ENCODE measurements around the gene REP15.
A peak's percentile ranks its signal among the peaks of the same experiment; 100 is the strongest.
"Not testable (repeated sequence)": the region's sequence is repeated elsewhere in the genome, so short reads cannot be mapped to it uniquely, and the experiment has no call there.

REP15 gene

DNA sequence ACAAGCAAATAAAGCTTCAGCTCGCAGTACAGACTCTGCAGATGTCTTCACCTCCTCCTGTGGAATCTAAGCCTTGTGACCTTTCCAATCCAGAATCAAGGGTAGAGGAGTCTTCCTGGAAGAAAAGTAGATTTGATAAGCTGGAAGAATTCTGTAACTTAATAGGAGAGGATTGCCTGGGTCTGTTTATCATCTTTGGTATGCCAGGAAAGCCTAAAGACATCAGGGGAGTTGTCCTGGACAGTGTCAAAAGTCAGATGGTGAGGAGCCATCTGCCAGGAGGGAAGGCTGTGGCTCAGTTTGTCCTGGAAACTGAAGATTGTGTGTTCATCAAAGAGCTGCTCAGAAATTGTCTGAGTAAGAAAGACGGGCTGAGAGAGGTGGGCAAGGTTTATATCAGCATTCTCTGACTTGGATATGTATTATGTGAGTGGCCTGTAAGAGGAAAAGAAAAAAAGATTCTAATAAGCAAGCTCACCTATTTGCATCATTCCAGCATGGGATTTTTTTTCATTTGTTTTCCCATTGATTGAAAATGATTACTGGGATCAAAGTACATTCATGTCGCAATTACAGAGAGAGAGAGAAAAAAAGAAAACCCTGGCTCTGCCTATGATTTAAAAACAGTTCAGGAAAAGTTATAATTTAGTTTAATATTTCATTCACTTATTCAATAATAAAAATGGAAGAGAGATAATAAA is 767 bp downstream of the REP15 start:
- DNase-seq (ENCODE audit: low spot score): no peak

DNA sequence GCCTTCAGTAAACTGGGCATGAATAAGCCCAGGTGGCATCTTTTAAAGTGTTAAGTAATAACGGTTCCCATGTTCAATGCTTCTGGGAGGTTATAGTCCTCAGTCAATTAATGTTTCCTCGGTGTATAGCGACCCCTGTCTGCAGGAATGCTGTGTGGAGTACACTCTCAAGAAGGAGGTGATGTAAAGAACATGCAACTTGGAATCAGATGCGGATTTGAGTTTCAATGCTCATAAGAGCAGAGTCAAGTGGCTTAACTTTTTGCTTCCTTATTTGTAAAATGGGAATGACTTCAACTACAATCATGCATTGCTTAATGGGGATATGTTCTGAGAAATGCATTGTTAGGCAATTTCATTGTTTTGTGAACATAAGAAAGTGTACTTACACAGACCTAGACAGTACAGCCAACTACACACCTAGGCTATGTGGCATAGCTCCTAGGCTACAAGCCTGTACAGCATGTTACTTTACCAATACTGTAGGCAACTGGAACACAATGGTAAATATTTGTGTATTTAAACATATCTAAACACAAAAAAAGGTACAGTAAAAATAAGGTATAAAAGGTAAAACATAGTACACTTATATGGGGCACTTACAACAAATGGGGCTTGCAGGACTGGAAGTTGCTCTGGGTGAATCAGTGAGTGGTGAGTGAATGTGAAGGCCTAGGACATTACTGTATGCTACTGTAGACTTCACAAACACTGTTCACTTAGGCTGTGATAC is 7.6 kb downstream of the REP15 start:
- DNase-seq (ENCODE audit: low spot score): peak; percentile 76

DNA sequence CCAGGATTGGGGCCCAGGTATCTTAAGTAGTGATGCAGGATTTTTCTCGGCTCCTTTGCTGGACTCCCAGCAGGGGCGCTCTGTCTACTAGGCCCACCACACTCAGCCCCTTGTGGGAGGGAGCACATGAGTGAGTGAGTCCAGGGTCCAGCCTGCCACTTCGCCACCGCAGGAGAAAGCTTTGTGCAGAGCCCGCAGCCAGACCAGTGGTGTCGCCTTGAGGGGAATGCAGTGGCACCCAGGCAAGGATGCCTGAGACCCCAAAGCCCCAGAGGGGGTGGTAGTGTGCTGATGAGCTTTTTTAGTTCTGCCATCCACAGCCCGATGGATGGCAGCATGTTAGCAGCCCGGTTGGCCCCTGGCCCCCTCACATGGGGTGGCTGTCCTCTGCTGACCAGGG is 9.0 kb downstream of the REP15 start:
- DNase-seq (ENCODE audit: low spot score): no peak

DNA sequence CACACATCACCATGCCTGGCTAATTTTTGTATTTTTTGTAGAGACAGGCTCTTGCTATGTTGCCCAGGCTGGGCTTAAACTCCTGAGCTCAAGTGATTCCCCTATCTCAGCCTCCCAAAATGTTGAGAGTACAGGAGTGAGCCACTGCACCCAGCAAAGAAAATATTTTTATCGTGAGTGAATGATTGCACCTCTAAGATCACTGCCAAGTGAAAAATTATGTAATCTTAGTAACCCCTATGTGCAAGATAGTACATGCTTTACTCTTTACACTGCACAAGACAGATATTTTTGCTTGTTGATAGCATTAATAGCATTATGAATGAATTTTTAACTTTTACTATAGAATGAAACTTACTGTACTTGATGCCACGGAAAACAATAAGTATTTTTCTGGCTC is 11.0 kb downstream of the REP15 start:
- no peak for DNase-seq (ENCODE audit: low spot score)

DNA sequence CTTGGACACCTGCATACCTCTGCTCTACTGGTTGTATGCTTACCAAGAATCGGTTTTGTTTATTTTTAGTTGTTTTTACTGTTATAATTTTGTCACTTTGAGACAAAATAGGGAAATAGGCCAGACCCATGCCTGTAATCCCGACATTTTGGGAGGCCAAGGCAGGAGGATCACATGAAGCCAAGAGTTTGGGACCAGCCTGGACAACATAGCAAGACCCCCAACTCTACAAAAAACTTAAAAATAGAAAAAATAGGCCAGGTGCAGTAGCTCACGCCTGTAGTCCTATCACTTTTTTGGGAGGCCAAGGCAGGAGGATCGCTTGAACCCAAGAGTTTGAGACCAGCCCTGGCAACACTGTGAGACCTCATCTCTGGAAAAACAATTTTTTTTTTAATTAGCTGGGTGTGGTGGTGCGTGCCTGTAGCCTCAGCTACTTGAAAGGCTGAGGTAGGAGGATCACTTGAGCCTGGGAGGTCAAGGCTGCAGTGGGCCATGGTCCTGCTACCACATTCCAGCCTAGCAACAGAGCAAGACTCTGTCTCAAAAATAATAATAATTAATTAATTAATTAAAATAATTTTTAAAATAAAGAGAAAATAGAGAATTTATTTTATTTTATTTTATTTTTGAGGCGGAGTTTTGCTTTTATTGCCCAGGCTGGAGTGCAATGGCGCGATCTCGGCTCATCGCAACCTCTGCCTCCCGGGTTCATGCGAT is 13.1 kb downstream of the REP15 start:
- no peak for DNase-seq (ENCODE audit: low spot score)

DNA sequence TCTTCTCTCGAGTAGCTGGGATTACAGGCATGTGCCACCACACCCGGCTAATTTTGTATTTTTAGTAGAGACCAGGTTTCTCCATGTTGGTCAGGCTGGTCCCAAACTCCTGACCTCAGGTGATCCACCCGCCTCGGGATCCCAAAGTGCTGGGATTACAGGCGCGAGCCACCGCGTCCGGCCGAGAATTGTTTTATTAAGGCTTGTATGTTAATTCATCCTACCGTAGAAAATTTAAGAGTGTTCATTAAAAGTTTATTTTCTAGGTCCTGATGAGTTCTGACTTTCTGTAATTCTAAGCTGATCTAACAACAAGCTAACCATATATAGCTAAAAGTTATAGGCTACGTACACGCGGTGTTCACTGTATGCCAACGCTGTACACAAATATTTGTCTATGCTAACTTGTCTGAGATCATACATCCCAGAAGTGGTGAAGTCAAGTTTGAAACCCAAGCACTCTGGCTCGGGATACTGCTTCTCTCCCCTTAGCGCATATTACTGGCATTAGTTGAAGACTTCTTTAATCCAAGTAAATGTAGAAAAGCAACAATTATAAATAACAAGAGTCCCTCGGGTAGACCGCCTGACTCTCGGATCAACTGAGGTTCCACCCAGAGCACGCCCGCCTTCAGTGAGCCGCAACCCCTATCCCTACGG is 13.8 kb downstream of the REP15 start:
- DNase-seq (ENCODE audit: low spot score): peak; percentile 26

DNA sequence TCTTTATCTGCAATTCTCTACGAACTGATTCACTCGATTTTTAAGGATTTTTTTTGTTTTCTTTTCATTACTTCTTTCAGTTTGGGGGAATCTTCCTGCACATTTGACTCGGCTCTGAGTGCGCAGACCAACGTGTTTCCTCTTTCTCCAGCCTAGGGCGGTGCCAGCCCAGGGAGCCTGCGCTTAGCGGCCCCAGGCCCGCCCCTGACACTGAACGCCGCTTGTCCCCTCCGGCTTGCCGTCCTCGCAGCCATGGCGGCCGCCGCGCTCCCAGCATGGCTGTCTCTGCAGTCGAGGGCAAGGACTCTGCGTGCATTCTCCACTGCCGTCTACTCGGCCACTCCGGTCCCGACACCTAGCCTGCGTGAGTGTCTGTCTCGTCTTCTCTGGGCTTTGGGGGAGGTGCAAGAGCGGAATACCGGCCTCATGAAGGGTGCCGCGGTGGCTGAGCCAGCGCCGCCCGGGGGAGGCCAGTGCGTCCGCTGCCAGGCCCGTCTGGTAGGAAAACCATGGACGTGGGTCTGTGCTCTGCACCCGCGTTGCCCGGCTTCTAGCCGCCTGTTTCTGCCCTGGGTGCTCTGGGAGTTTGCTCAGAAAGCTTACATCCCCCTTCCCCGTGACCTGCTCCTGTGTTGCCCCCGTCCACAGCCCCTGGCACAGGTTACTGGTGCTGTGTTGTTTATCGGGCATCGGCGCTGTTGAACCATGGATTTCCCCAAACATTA is 14.5 kb downstream of the REP15 start, which contains the start of gene MRPS35:
Gene MRPS35 (plus strand): TSS at position 241 of the 725 bp plus-strand sequence. CDS start 12 bp downstream, at position 253.
- DNase-seq (ENCODE audit: low spot score): peak; percentile 92

DNA sequence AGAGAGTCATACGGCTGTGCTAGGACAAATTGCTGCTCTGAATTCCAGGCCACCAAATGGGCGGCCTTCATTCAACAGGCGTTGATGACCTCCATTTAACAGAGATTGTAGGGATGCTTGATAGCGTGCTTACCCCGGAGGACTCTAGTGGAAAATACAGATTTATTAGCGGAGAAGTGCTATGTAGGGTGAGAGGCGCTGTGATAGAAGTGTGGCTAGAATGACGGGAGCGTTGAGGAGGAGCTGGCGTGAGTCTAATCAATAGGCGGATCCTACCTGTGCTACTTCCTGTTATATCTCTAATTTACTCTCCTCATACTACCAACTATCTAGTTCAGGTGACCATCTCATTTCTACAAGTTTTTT is 15.1 kb downstream of the REP15 start:
- no peak for DNase-seq (ENCODE audit: low spot score)

DNA sequence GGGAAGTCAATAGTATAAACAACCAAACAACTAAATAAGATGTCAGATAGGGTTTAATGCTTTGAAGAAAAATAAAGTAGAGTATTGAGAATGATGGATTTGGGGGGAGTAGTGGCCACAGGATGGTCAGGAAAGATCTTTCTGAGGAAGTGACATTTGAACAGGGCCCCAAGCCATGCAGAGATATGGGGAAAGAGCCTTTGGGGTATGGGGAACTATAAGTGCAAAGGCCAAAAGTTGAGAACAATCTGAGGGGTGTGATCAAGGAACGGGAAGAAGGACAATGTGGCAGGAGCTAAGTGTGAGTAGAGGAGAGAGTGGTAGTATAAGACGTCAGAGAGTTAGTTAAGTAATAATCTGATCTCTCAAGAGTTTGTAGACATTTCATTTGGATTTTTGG is 15.7 kb downstream of the REP15 start:
- DNase-seq (ENCODE audit: low spot score): no peak

DNA sequence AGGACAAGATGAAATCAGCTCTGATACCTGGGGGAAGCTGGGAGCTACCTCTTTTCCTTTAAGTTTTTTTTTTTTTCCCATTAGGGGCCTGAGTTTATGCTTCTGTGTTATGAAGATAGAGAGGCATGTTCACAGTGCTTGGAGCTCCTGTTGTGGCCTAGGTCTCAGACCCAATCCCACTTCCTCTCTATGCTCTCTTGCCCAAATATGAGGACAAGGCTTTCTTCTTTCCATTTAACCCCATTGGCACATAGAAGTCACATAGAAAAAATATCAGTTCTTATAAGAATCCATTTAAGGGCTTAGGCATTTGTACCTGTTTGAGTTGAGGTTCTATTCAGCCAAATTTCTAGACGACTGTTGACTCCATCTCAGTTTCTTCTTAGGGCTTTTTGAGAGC is 27.0 kb downstream of the REP15 start:
- no peak for DNase-seq (ENCODE audit: low spot score)

DNA sequence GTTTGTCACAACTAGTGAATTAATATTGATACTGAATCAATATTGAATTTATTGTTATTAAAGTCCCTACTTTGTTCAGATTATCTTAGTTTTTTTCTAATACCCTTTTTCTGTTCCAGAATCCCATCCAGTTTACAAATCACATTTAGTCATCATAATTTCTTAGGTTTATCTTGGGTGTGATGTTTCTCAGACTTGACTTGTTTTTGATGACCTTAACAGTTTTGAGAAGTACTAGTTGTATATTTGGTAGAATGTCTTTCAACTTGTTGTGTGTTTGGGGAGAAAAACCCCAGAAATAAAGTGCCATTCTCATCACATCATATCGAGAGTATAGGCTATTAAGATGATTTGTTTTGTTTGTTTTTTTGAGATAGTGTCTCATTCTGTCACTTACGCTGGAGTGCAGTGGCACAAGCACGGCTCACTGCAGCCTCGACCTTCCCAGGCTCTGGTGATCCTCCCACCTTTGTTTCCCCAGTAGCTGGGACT is 33.9 kb downstream of the REP15 start:
- DNase-seq (ENCODE audit: low spot score): no peak

DNA sequence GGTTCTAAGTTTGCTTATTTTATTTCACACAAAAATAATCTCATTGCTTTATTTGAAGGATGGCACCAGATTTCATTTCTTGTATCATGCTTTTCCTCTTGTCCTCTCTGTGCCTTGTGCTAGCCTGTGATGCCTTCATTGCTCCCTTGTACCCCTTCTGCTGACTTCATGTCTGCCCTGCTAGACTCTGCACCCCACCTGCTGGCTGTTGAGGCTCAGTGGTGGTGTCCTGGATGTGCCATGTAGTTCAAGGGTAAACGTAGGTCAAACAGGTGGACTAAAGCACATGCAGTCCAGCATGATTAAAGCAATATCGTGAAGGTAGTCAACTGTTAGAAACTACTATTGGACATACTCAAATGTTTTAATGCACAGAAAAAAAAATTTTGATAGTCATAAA is 36.0 kb downstream of the REP15 start:
- peak; percentile 10 for DNase-seq (ENCODE audit: low spot score)

DNA sequence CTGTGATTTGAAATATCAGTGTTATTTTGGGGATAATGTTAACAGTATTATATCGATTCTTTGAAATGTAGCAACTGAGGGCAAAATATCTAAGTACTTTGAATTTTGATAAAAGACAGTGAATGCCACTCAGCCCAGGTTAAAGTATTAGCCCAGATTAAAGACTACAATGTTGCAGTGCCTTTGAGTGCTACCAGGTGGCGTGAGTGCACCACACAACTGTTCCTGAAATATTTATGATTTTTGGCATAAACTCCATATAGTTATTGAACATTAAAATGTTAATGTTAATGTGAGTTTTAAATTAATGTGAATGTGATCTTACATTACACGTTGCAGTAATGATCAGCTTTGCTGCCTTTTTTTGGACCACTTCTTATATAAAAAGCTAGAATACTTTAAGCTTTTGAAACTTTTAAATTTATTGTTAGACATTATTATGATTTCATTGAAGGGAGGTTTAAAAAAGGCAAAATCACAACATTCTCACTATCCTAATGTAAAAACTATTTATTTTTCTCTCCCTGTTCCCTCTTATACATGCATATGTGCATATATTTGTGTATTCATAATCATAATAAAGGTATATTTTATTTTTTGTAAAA is 36.9 kb downstream of the REP15 start:
- DNase-seq (ENCODE audit: low spot score): peak; percentile 46

DNA sequence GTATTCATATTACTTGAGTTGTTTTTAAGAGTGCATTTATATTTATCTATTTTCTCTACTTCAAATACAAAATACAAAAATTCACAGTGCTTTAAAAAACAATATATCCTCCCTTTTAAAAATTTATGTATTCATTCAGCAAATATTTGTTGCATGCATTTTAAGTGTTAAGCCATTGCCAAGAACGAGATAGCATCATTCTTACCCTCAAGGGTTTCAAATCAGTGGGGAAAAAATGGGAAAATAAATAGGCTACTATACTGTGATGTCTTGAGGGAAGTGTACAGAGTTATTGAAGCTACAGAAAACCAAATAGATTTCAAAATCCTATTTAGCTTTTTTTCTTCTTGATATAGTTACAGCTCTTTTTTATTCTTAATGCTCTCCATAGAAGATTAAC is 37.5 kb downstream of the REP15 start:
- DNase-seq (ENCODE audit: low spot score): no peak

DNA sequence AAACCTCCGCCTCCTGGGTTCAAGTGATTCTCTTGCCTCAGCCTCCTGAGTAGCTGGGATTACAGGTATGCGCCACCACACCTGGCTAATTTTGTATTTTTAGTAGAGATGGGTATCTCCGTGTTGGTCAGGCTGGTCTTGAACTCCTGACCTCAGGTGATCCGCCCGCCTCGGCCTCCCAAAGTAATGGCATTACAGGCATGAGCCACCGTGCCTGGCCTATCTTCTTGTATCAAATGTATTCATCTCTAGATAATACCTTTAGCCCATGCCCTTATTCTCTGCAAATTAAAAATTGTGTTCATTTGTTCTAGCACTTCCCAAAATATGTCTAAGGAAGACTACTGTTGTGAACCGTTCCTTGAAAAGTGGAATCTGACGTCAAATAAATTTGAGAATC is 38.1 kb downstream of the REP15 start:
- DNase-seq (ENCODE audit: low spot score): not testable (repeated sequence)

DNA sequence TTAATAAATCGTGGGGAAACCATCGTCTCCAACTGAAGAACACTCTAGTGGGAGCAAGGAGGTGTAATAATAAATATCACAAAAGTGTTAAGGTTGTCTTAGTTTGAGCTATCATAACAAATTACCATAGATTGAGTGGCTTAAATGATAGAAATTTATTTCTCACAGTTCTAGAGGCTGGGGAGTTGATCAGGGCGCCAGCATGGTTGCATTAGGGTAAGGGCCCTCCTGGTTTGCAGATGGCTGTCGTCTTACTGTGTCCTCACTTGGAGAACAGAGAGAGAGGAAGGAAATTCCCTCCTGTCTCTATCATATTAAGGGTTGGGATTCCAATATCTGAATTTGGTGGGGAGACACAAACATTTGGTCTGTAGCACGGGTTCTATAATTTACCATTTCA is 47.4 kb downstream of the REP15 start:
- DNase-seq (ENCODE audit: low spot score): no peak

DNA sequence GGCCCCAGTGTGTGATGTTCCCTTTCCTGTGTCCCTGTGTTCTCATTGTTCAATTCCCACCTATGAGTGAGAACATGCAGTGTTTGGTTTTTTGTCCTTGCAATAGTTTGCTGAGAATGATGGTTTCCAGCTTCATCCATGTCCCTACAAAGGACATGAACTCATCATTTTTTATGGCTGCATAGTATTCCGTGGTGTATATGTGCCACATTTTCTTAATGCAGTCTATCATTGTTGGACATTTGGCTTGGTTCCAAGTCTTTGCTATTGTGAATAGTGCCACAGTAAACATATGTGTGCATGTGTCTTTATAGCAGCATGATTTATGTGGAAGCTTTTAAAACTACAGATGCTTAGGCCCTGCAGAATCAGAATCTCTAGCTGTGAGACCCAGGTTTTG is 49.5 kb downstream of the REP15 start:
- not testable (repeated sequence) for DNase-seq (ENCODE audit: low spot score)

All from AG08395 (cell line).